ENCODE measurements around the gene QRFP.
A peak's percentile ranks its signal among the peaks of the same experiment; 100 is the strongest.

The QRFP gene

DNA sequence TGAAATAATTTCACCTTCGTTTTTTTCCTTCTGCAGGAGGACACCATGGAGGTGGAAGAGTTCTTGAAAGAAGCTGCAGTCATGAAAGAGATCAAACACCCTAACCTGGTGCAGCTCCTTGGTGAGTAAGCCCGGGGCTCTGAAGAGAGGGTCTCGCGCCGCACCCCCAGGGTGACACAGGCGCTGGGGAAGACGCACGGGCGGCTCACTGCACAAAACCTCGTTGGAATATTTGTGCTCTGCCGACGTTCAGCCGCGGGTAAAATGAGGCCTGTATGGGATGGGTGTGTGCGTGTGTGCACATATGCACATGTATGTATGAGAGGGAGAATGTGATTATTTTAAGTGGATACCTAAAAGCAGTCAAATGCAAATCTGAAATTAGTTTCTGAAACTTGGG, 24.5 kb downstream of the QRFP start:
- TF ChIP-seq, protein P1, sequence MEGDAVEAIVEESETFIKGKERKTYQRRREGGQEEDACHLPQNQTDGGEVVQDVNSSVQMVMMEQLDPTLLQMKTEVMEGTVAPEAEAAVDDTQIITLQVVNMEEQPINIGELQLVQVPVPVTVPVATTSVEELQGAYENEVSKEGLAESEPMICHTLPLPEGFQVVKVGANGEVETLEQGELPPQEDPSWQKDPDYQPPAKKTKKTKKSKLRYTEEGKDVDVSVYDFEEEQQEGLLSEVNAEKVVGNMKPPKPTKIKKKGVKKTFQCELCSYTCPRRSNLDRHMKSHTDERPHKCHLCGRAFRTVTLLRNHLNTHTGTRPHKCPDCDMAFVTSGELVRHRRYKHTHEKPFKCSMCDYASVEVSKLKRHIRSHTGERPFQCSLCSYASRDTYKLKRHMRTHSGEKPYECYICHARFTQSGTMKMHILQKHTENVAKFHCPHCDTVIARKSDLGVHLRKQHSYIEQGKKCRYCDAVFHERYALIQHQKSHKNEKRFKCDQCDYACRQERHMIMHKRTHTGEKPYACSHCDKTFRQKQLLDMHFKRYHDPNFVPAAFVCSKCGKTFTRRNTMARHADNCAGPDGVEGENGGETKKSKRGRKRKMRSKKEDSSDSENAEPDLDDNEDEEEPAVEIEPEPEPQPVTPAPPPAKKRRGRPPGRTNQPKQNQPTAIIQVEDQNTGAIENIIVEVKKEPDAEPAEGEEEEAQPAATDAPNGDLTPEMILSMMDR (IDR thresholded peaks at IDR 0.05; ENCODE audit: low read depth, low read length) = no peak
- DNase-seq = no peak
- Histone ChIP-seq H3K9me3 (no peaks in the 10 kb centered on the region), H3K4me3 (ENCODE audit: low read depth, low read length) (no peak overlapping the region), H3K36me3 (peaks cover 46% of the 10 kb centered on the region), H3K4me1 (peaks cover 8% of the 10 kb centered on the region), H3K27me3 (no peaks in the 10 kb centered on the region)

DNA sequence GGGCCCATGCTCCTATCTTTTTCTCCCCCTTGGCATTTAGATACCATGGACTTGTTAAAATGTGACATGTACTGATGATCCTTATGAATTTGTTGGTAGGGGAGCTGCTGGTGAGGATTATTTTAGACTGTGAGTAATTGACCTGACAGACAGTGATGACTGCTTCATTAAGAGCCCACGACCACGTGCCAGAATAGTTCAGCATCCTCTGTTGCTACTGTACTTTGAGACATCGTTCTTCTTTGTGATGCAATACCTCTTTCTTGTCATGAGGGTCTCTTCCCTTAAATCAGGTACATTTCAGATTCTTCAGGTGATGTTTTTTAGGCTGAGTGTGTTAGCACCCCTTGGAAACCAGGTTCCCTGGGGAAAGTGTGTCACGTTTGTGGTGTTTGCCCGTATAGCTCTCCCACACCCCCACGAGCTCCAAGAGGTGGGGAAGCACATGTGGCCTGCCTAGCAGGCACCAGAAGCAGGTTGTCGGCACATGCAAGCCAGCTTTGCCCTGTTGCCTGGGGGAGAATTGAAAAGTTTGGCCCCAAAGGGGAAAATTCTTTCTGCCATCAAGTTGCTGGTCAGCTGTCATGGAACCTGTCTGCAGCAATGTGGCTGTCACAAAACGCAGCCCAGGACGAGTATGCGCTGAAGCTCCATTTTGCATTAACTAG, 25.1 kb downstream of the QRFP start:
- no peak for DNase-seq
- H3K36me3 ChIP-seq = peaks cover 45% of the 10 kb centered on the region
- TF ChIP-seq, protein P1 (IDR thresholded peaks at IDR 0.05; ENCODE audit: low read depth, low read length) = no peak
- no peaks in the 10 kb centered on the region for H3K27me3 ChIP-seq
- H3K9me3 ChIP-seq = no peaks in the 10 kb centered on the region
- H3K4me1 ChIP-seq = peaks cover 8% of the 10 kb centered on the region
- no peak overlapping the region for H3K4me3 ChIP-seq (ENCODE audit: low read depth, low read length)

GRCh38 chr9:130870491-130871381, 25.9 kb downstream of the QRFP start:
- TF ChIP-seq, protein P1 (IDR thresholded peaks at IDR 0.05; ENCODE audit: low read depth, low read length) = no peak
- H3K27me3 ChIP-seq = no peaks in the 10 kb centered on the region
- no peaks in the 10 kb centered on the region for H3K9me3 ChIP-seq
- H3K36me3 ChIP-seq = peaks cover 46% of the 10 kb centered on the region
- H3K4me3 ChIP-seq (ENCODE audit: low read depth, low read length) = no peak overlapping the region
- H3K4me1 ChIP-seq = peaks cover 8% of the 10 kb centered on the region
- no peak for DNase-seq

DNA sequence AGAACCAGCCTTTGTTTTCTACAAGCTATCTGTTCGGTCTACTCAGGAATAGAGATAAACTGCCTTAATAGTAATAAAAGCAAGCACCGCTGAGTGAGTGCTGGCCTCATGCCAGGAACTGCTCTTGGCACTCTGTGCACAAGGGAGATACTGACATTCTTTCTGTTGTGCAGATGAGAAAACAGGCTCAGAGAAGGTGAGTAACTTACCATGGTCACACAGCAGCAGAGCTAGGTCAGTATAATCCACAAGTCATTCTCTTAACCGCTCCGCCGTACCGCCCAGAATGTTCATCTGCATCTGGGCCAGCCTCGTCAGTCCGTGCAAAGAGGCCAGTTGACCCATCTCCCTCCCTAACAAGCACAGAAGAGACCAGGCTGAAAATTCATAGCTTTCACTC, 27.4 kb downstream of the QRFP start:
- Histone ChIP-seq H3K4me1 (peaks cover 8% of the 10 kb centered on the region), H3K27me3 (no peaks in the 10 kb centered on the region), H3K36me3 (peaks cover 42% of the 10 kb centered on the region), H3K4me3 (ENCODE audit: low read depth, low read length) (no peak overlapping the region), H3K9me3 (no peaks in the 10 kb centered on the region)
- TF ChIP-seq, protein P1 (IDR thresholded peaks at IDR 0.05; ENCODE audit: low read depth, low read length) = no peak
- DNase-seq = peak; percentile 72

DNA sequence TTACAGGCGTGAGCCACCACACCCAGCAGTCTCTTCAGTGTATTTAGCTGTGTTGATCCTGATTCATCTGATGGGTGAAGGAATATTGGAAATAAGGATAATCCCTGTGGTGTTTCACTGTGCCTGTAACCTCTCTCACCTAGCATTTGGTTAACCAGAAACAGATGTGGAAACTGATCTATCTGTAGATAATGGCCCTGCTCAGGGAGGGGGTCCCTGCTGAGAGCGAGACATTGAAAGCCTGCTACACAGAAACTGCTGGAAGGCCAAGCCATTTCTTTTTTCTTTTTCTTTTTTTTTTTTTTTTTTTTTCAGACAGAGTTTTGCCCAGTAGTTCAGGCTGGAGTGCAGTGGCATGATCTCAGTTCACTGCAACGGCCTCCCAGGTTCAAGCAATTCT, 28.4 kb downstream of the QRFP start:
- Histone ChIP-seq H3K9me3 (no peaks in the 10 kb centered on the region), H3K27me3 (no peaks in the 10 kb centered on the region), H3K4me3 (ENCODE audit: low read depth, low read length) (no peak overlapping the region), H3K36me3 (peaks cover 41% of the 10 kb centered on the region), H3K4me1 (peaks cover 8% of the 10 kb centered on the region)
- TF ChIP-seq, protein P1 (IDR thresholded peaks at IDR 0.05; ENCODE audit: low read depth, low read length) = no peak
- no peak for DNase-seq

- H3K36me3 ChIP-seq = peaks cover 40% of the 10 kb centered on the region
- no peaks in the 10 kb centered on the region for H3K9me3 ChIP-seq
- TF ChIP-seq, protein P1 (IDR thresholded peaks at IDR 0.05; ENCODE audit: low read depth, low read length) = no peak
- DNase-seq = no peak
- H3K4me3 ChIP-seq (ENCODE audit: low read depth, low read length) = no peak overlapping the region
- H3K4me1 ChIP-seq = peaks cover 8% of the 10 kb centered on the region
- no peaks in the 10 kb centered on the region for H3K27me3 ChIP-seq
Observed at GRCh38 chr9:130867556-130867955, 29.1 kb downstream of the QRFP start.
